Bronchial epithelial cell (primary cell): Measurements from ENCODE around the gene EFCAB8. TPM values are rescaled to one million over a fixed set of nuclear protein-coding genes. Genes with fewer than 3 reads are reported as not detected.

Source experiments
- DNase-seq: peaks from one replicate; pipeline ENCODE4 v3.0.0-alpha.2; 2010; ENCODE audit warnings: low read depth
- FAIRE-seq: peaks from 2 replicates; lab custom pipeline; 2011; peaks lifted over from hg19 to GRCh38; lab: Jason Lieb, UNC
- H3K27me3 ChIP-seq: 2 replicates; pipeline ENCODE4 v1.5.1; 2011; ENCODE audit warnings: low read length; ENCODE audit not compliant: control insufficient read depth, insufficient read depth
- H3K36me3 ChIP-seq: 2 replicates; pipeline ENCODE4 v1.5.1; 2011; ENCODE audit warnings: low read length; ENCODE audit not compliant: control insufficient read depth, insufficient read depth
- H3K4me3 ChIP-seq: 2 replicates; pipeline ENCODE4 v1.5.1; 2011; ENCODE audit warnings: mild to moderate bottlenecking, low read depth, low read length, control low read depth
- total RNA-seq: library from RNA; depleted of rRNA; stranded (reverse); fragments of >200 nt; gene quantifications from 2 replicates; pipeline ENCODE4 v1.2.1, GENCODE V29; 2014
- TF ChIP-seq, protein P1 (sequence below): IDR thresholded peaks from 2 replicates; pipeline ENCODE4 v1.5.1; 2011; ENCODE audit warnings: mild to moderate bottlenecking, moderate library complexity, low read length, control low read depth, inconsistent platforms; ENCODE audit not compliant: insufficient read depth, severe bottlenecking

Gene EFCAB8
- total RNA-seq, 1 donor from 2014 or later: under 0.01 TPM

DNA sequence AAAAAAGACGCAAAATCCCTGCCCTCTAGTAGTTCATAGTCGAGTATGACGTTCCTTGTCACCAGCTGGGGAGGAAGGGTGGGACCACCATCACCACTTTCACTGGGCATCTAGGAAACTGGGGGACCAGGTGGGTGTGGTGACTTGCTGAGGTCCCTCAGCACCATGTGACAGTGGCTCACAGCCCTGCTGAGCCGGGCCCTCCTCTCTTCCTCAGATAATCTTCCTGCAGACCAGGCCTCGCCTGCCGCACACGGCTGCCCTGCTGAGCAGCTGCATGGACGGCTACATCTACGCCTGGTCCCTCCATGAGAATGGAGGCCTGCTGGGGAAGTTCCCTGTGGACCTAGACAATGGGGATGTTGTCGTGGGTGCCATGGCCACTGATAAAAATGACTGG lies 71.5 kb downstream of the EFCAB8 start:
- no peaks in the 10 kb centered on the region for H3K27me3 ChIP-seq
- TF ChIP-seq, protein P1, sequence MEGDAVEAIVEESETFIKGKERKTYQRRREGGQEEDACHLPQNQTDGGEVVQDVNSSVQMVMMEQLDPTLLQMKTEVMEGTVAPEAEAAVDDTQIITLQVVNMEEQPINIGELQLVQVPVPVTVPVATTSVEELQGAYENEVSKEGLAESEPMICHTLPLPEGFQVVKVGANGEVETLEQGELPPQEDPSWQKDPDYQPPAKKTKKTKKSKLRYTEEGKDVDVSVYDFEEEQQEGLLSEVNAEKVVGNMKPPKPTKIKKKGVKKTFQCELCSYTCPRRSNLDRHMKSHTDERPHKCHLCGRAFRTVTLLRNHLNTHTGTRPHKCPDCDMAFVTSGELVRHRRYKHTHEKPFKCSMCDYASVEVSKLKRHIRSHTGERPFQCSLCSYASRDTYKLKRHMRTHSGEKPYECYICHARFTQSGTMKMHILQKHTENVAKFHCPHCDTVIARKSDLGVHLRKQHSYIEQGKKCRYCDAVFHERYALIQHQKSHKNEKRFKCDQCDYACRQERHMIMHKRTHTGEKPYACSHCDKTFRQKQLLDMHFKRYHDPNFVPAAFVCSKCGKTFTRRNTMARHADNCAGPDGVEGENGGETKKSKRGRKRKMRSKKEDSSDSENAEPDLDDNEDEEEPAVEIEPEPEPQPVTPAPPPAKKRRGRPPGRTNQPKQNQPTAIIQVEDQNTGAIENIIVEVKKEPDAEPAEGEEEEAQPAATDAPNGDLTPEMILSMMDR: no peak
- H3K4me3 ChIP-seq: no peak overlapping the region
- H3K36me3 ChIP-seq: no peaks in the 10 kb centered on the region
- FAIRE-seq: no peak
- no peak for DNase-seq

DNA sequence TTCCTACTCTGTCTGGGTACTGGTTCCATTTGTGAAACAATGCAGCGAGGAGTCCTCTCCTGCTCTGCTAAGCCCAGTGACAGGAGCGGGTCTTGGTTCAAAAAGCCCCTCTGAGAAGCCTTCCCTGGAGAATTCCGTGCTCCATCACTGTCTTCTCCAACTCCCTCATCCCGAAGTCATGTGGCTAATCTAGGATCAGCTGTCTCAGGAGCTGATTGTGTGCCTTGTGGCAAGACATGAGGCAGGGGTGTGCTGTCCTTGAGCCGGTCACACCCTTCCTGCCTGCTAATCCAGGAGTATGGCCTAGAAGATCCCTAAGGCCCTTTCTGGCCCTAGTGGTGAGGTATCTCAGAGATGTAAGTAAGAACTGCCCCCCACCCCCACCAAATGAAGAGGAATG lies 72.0 kb downstream of the EFCAB8 start:
- FAIRE-seq (no peak), DNase-seq (no peak)
- no peaks in the 10 kb centered on the region for H3K27me3 ChIP-seq
- TF ChIP-seq, protein P1: no peak
- no peak overlapping the region for H3K4me3 ChIP-seq
- no peaks in the 10 kb centered on the region for H3K36me3 ChIP-seq

DNA sequence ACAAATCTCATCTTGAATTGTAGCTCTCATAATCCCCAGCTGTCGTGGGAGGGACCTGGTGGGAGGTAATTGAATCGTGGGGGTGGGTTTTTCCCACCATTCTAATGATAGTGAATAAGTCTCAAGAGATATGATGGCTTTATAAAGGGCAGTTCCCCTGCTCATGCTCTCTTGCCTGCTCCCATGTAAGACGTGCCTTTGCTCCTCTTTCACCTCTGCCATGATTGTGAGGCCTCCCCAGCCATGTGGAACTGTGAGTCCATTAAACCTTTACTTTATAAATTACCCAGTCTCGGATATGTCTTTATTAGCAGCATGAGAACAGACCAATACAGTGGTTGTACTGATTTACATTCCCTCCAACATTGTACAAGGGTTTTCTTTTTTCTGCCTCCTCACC lies 75.9 kb downstream of the EFCAB8 start:
- Histone ChIP-seq H3K36me3 (no peaks in the 10 kb centered on the region), H3K27me3 (no peaks in the 10 kb centered on the region), H3K4me3 (no peak overlapping the region)
- DNase-seq (no peak), FAIRE-seq (no peak)
- TF ChIP-seq, protein P1: no peak

DNA sequence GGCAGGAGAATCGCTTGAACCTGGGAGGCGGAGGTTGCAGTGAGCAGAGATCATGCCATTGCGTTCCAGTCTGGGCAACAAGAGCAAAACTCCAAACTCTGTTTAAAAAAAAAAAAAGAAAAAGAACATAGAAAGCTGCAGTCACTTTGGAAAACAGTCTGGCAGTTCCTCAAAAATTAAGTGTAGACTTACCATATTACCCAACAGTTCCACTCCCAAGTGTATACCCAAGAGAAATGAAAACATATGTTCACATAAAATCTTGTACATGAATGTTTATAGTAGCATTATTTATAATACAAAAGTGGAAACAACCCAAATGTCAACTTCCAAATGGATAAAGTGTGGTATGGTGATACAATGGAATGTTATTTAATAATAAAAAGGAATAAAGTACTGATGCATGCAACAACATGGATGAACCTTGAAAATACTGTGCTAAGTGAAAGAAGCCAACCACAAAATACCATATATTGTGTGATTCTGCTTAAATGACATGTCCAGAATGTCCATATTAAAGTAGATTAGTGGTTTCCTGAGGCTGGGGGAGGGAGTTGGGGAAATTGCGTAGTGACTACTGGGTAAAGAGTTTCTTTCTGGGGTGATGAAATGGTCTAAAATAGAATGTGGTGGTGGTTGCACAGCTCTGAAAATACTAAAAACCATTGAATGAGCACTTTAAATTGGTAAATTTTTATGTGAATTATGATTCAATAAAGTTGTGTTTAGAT lies 82.6 kb downstream of the EFCAB8 start:
- Histone ChIP-seq H3K27me3 (no peaks in the 10 kb centered on the region), H3K4me3 (no peak overlapping the region), H3K36me3 (no peaks in the 10 kb centered on the region)
- TF ChIP-seq, protein P1: no peak
- FAIRE-seq (no peak), DNase-seq (no peak)

DNA sequence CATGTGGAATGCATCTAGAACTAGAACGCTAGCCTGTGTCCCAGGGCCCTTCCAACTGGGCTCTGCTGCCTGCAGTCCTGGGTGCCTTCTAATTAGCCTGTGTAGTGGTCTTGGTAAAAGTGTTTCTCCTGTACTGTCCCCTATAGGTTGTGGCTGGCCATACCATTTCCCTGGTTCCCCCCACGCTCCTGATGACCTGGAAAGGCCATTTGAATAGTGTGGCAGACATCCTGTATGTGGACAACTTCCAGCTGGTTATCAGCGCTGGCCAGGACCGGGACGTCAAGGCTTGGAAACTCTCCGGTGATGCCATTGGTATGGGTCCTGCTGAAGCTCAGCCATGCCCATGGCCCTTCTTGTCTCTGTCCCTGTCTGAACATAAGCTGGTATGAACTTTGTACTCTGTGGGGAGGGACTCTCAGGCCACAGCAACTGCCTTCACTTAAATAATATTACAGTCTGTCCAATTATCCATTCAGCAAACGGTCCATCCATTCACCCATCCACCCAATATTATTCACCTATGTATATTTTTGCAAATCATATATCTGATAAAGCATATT lies 84.8 kb downstream of the EFCAB8 start:
- FAIRE-seq: no peak
- H3K27me3 ChIP-seq: no peaks in the 10 kb centered on the region
- no peak overlapping the region for H3K4me3 ChIP-seq
- no peak for DNase-seq
- TF ChIP-seq, protein P1: no peak
- H3K36me3 ChIP-seq: no peaks in the 10 kb centered on the region
